Neural progenitor cell (in vitro differentiated cells): ENCODE measurements around the gene YBX1. TPM values are rescaled to one million over a fixed set of nuclear protein-coding genes. Genes with fewer than 3 reads are reported as not detected.
"Not testable (repeated sequence)": the region's sequence is repeated elsewhere in the genome, so short reads cannot be mapped to it uniquely, and the experiment has no call there.

Experiments used
- DNase-seq: peaks from one replicate; pipeline ENCODE4 v3.0.0-alpha.2; 2016; ENCODE audit warnings: low spot score
- H2AFZ ChIP-seq: fragments of 200-600 bp; sonication (generic); replicated peaks from 2 replicates; pipeline ENCODE4 v1.6.1; 2016; ENCODE audit warnings: antibody characterized with exemption
- H3F3A ChIP-seq: fragments of 200-600 bp; sonication (generic); 2 replicates; pipeline ENCODE4 v1.6.1; 2016; ENCODE audit warnings: antibody characterized with exemption, low read depth
- H3K27ac ChIP-seq: fragments of 200-600 bp; sonication (generic); 2 replicates; pipeline ENCODE4 v1.5.1; 2016; ENCODE audit warnings: mild to moderate bottlenecking
- H3K27me3 ChIP-seq: fragments of 200-600 bp; sonication (generic); 2 replicates; pipeline ENCODE4 v1.6.1; 2016; ENCODE audit warnings: mild to moderate bottlenecking, moderate library complexity
- H3K36me3 ChIP-seq: fragments of 200-600 bp; sonication (generic); 2 replicates; pipeline ENCODE4 v1.5.1; 2016
- H3K4me1 ChIP-seq: fragments of 200-600 bp; sonication (generic); 2 replicates; pipeline ENCODE4 v1.6.1; 2016; ENCODE audit warnings: mixed run types
- H3K4me2 ChIP-seq: fragments of 200-600 bp; sonication (generic); 2 replicates; pipeline ENCODE4 v1.6.1; 2016
- H3K4me3 ChIP-seq: fragments of 200-600 bp; sonication (generic); 2 replicates; pipeline ENCODE4 v1.5.1; 2016
- H3K79me2 ChIP-seq: fragments of 200-600 bp; sonication (generic); 2 replicates; pipeline ENCODE4 v1.6.1; 2016; ENCODE audit warnings: low read depth
- H3K9ac ChIP-seq: fragments of 200-600 bp; sonication (generic); 2 replicates; pipeline ENCODE4 v1.6.1; 2016
- H3K9me3 ChIP-seq: fragments of 200-600 bp; sonication (generic); 2 replicates; pipeline ENCODE4 v1.5.1; 2016; ENCODE audit warnings: low read depth
- H4K20me1 ChIP-seq: fragments of 200-600 bp; sonication (generic); 2 replicates; pipeline ENCODE4 v1.6.1; 2016; ENCODE audit warnings: low read depth
- H3K27ac Mint-ChIP-seq: 3 replicates; pipeline ENCODE4 v1.8.0; 2021; ENCODE audit warnings: mixed read lengths
- H3K27me3 Mint-ChIP-seq: 2 replicates; pipeline ENCODE4 v1.8.0; 2022; ENCODE audit warnings: low read depth, mild to moderate bottlenecking, inconsistent platforms, moderate library complexity, mixed read lengths; ENCODE audit not compliant: insufficient read depth
- H3K36me3 Mint-ChIP-seq: 3 replicates; pipeline ENCODE4 v1.8.0; 2021; ENCODE audit warnings: mixed read lengths
- H3K4me1 Mint-ChIP-seq: 3 replicates; pipeline ENCODE4 v1.8.0; 2021; ENCODE audit warnings: mixed read lengths
- H3K4me3 Mint-ChIP-seq: 3 replicates; pipeline ENCODE4 v1.8.0; 2021; ENCODE audit warnings: mild to moderate bottlenecking, moderate library complexity, mixed read lengths
- H3K9me3 Mint-ChIP-seq: 3 replicates; pipeline ENCODE4 v1.8.0; 2020; ENCODE audit warnings: mixed read lengths
- EZH2 ChIP-seq: fragments of 200-600 bp; sonication (generic); IDR thresholded peaks from 2 replicates; pipeline ENCODE4 v1.6.1; 2017; ENCODE audit warnings: antibody characterized with exemption, mild to moderate bottlenecking, moderate library complexity
- EZH2phosphoT487 ChIP-seq: fragments of 200-600 bp; sonication (generic); IDR thresholded peaks from 2 replicates; pipeline ENCODE4 v1.6.1; 2017; ENCODE audit warnings: antibody characterized with exemption
- total RNA-seq: library from RNA; depleted of rRNA; stranded (reverse); fragments of >200 nt; gene quantifications from 2 replicates; pipeline ENCODE4 v1.2.3, GENCODE V29; 2015; ENCODE audit warnings: low replicate concordance
- TF ChIP-seq, protein P1 (sequence below): fragments of 200-600 bp; sonication (generic); IDR thresholded peaks from 2 replicates; pipeline ENCODE4 v1.5.1; 2017; ENCODE audit warnings: antibody characterized with exemption, mild to moderate bottlenecking

The YBX1 gene
- total RNA-seq, 1 donor from 2014 or later = 1,610 TPM

DNA sequence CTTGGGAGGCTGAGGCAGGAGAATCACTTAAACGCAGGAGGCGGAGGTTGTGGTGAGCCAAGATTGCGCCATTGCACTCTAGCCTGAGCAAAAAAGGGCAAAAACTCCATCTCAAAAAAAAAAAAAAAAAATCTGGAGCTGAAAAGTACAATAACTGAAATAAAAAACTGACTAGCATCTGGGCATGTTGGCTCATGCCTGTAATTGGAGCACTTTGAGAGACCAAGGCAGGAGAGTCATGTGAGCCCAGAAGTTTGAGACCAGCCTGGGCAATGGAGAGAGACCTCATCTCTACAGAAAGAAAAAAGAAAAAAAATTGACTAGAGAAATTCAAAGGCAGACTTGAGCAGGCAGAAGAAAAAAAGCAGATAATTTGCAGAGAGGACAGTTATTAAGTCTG, 39.7 kb downstream of the YBX1 start:
- Histone ChIP-seq H3K4me2 (no peak overlapping the region), H3K9me3 (no peaks in the 10 kb centered on the region), H3K4me1 (no peaks in the 10 kb centered on the region), H3K79me2 (no peaks in the 10 kb centered on the region), H3K27ac (no peak overlapping the region), H3K27me3 (no peaks in the 10 kb centered on the region), H3K9ac (no peak overlapping the region), H3F3A (peaks cover 7% of the 10 kb centered on the region), H4K20me1 (no peaks in the 10 kb centered on the region), H3K4me3 (no peak overlapping the region), H3K36me3 (no peaks in the 10 kb centered on the region), H2AFZ (no peak overlapping the region)
- TF ChIP-seq EZH2phosphoT487 = no peak
- TF ChIP-seq, protein P1, sequence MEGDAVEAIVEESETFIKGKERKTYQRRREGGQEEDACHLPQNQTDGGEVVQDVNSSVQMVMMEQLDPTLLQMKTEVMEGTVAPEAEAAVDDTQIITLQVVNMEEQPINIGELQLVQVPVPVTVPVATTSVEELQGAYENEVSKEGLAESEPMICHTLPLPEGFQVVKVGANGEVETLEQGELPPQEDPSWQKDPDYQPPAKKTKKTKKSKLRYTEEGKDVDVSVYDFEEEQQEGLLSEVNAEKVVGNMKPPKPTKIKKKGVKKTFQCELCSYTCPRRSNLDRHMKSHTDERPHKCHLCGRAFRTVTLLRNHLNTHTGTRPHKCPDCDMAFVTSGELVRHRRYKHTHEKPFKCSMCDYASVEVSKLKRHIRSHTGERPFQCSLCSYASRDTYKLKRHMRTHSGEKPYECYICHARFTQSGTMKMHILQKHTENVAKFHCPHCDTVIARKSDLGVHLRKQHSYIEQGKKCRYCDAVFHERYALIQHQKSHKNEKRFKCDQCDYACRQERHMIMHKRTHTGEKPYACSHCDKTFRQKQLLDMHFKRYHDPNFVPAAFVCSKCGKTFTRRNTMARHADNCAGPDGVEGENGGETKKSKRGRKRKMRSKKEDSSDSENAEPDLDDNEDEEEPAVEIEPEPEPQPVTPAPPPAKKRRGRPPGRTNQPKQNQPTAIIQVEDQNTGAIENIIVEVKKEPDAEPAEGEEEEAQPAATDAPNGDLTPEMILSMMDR = no peak
- no peak for TF ChIP-seq EZH2
- DNase-seq = no peak
- Mint-ChIP-seq H3K27ac (no peak overlapping the region), H3K4me3 (no peak overlapping the region), H3K9me3 (peaks cover 10% of the 10 kb centered on the region), H3K36me3 (peaks cover 23% of the 10 kb centered on the region), H3K4me1 (no peaks in the 10 kb centered on the region), H3K27me3 (no peaks in the 10 kb centered on the region)

DNA sequence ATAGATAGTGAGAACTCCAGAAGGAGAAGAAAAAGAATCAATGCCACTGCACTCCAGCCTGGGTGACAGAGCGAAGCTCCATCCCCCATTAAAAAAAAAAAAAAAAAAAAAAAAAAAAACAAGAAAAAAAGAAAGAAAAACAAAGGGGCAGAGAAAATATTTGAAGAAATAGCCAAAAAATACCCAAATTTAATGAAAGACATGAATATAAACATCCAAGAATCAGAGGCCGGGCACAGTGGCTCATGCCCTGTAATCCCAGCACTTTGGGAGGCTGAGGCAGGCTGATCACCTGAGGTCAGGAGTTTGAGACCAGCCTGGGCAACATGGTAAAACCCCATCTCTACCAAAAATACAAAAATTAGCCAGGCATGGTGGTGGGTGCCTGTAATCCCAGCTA, 40.2 kb downstream of the YBX1 start:
- not testable (repeated sequence) for H3F3A ChIP-seq, H3K27me3 Mint-ChIP-seq, H4K20me1 ChIP-seq, H3K9ac ChIP-seq, H3K4me3 Mint-ChIP-seq, DNase-seq, H3K4me1 Mint-ChIP-seq, H3K27ac Mint-ChIP-seq, H3K79me2 ChIP-seq, H3K36me3 ChIP-seq, H3K4me1 ChIP-seq, H3K27ac ChIP-seq, H3K27me3 ChIP-seq, H3K4me2 ChIP-seq, H3K4me3 ChIP-seq, H2AFZ ChIP-seq, H3K9me3 ChIP-seq
- Mint-ChIP-seq H3K9me3 (peaks cover 10% of the 10 kb centered on the region), H3K36me3 (peaks cover 18% of the 10 kb centered on the region)

DNA sequence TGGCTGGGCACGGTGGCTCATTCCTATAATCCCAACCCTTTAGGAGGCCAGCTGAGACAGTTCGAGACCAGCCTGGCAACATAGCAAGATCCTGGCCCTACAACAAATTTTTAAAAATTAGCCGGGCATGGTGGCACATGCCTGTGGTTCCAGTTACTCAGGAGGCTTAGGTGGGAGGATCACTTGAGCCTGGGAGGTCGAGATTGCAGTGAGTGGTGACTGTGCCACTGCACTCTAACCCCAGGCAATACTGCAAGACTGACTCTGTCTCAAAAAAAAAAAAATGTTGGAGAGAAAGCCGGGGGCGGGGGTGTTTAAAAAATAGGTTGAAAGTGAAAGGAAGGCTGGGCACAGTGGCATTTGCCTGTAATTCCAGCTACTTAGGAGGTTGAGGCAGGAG, 41.3 kb downstream of the YBX1 start:
- Histone ChIP-seq H3K4me2 (no peak overlapping the region), H3K79me2 (no peaks in the 10 kb centered on the region), H3K27ac (no peak overlapping the region), H3K4me3 (no peak overlapping the region), H3K36me3 (no peaks in the 10 kb centered on the region), H3K9ac (no peak overlapping the region), H3K4me1 (no peaks in the 10 kb centered on the region), H3K27me3 (no peaks in the 10 kb centered on the region), H2AFZ (no peak overlapping the region), H4K20me1 (no peaks in the 10 kb centered on the region), H3F3A (peaks cover 4% of the 10 kb centered on the region), H3K9me3 (no peaks in the 10 kb centered on the region)
- no peak for DNase-seq
- TF ChIP-seq, protein P1 = no peak
- TF ChIP-seq EZH2phosphoT487 (no peak), EZH2 (no peak)
- Mint-ChIP-seq H3K4me3 (no peak overlapping the region), H3K4me1 (no peaks in the 10 kb centered on the region), H3K36me3 (peaks cover 9% of the 10 kb centered on the region), H3K27ac (no peak overlapping the region), H3K27me3 (no peaks in the 10 kb centered on the region), H3K9me3 (peaks cover 10% of the 10 kb centered on the region)

DNA sequence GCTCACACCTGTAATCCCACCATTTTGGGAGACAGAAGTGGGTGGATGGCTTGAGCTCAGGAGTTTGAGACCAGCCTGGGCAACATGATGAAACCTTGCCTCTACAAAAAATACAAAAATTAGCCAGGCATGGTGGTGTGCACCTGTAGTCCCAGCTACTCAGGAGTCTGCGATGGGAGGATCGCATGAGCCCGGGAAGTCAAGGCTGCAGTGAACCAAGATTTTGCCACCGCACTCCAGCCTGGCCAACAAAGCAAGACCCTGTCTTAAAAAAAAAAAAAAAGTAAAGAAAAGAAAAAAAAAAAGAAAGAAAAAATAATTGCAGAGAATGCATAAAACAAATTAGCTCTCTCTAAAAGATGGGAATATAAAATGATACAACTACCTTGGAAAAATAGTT, 43.6 kb downstream of the YBX1 start:
- not testable (repeated sequence) for H3K4me3 Mint-ChIP-seq, H3K36me3 Mint-ChIP-seq, H3K27me3 ChIP-seq, H3K27ac Mint-ChIP-seq, H3K36me3 ChIP-seq, H3K4me1 Mint-ChIP-seq, DNase-seq, H3K27ac ChIP-seq, H3K9me3 ChIP-seq, H3F3A ChIP-seq, H3K4me1 ChIP-seq, H3K4me2 ChIP-seq, H3K4me3 ChIP-seq, H3K9ac ChIP-seq, H2AFZ ChIP-seq, H4K20me1 ChIP-seq, H3K79me2 ChIP-seq, H3K27me3 Mint-ChIP-seq
- peaks cover 10% of the 10 kb centered on the region for H3K9me3 Mint-ChIP-seq
